Memory B cell (primary cell): ENCODE results near the gene CSF1R.

ENCODE experiments used
- ATAC-seq: fragments of 150-1000 bp; cut with Tn5 transposase; 2 replicates; pipeline ENCODE4 v1.10.0; 2021; ENCODE audit warnings: low read depth, mild to moderate bottlenecking, moderate library complexity
- DNase-seq, 2 donors: peaks; one replicate each; pipeline ENCODE4 v3.0.0; 2022; ENCODE audit warnings: low spot score in 2 of 2
- H3K27ac Mint-ChIP-seq: one replicate; pipeline ENCODE4 v1.8.0; 2022; ENCODE audit warnings: mild to moderate bottlenecking, moderate library complexity, mixed read lengths
- H3K27me3 Mint-ChIP-seq: one replicate; pipeline ENCODE4 v1.8.0; 2022; ENCODE audit warnings: mixed read lengths
- H3K36me3 Mint-ChIP-seq: one replicate; pipeline ENCODE4 v1.8.0; 2022; ENCODE audit warnings: mild to moderate bottlenecking, mixed read lengths
- H3K4me1 Mint-ChIP-seq: one replicate; pipeline ENCODE4 v1.8.0; 2022; ENCODE audit warnings: mixed read lengths
- H3K4me3 Mint-ChIP-seq: one replicate; pipeline ENCODE4 v1.8.0; 2022; ENCODE audit warnings: mild to moderate bottlenecking, moderate library complexity, mixed read lengths
- H3K9me3 Mint-ChIP-seq: one replicate; pipeline ENCODE4 v1.8.0; 2022; ENCODE audit warnings: mixed read lengths

Gene CSF1R

GRCh38 chr5:150014456-150014855 is 71.9 kb downstream of the CSF1R start:
- Mint-ChIP-seq H3K4me1 (peaks cover 4% of the 10 kb centered on the region), H3K4me3 (no peak overlapping the region), H3K27me3 (no peaks in the 10 kb centered on the region), H3K36me3 (peaks cover 57% of the 10 kb centered on the region), H3K9me3 (peaks cover 1% of the 10 kb centered on the region), H3K27ac (no peak overlapping the region)
- no peak for ATAC-seq
- DNase-seq: no peak

- no peak for DNase-seq
- Mint-ChIP-seq H3K36me3 (peaks cover 53% of the 10 kb centered on the region), H3K4me1 (peaks cover 4% of the 10 kb centered on the region), H3K27ac (no peak overlapping the region), H3K27me3 (no peaks in the 10 kb centered on the region), H3K4me3 (no peak overlapping the region), H3K9me3 (peaks cover 1% of the 10 kb centered on the region)
- ATAC-seq: no peak
These were observed 72.4 kb downstream of the CSF1R start for GRCh38 chr5:150013931-150014330.

DNA sequence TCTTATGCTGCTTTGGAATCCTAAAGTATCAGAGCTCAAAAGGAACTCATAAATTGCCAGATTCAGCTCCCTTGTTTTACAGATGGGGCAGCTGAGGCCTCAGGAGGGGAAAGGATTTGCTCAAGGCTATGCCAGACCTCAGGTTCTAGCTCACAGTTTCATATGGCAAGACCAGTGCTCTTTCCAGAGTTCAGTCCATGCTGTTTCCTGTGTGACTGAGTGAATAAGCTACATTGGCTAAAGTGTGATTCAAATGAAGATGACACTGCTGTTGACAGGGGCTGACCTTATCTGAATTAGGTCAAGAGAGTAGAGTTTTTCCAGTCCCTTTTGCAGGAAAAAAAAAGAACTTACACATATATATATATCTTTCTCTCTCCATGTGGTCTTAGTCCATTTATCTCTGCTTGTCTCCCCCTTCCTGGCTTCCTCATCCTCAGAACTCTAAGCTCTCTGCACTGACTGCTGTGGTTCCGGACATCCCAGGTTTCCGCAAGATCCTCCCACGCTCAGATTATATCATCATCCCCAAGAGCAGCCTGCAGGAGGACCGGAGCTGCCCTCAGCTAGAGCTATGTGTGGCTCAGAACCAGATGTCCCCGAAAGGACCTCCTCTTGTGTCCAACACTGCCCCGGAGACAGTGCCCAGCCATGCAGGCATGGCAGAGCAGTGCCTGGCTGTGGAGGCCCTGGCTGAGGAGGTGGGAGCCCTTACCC is 76.5 kb downstream of the CSF1R start:
- ATAC-seq (no peak), DNase-seq (no peak)
- no peaks in the 10 kb centered on the region for H3K9me3 Mint-ChIP-seq
- no peaks in the 10 kb centered on the region for H3K27me3 Mint-ChIP-seq
- H3K36me3 Mint-ChIP-seq: peaks cover 46% of the 10 kb centered on the region
- H3K4me1 Mint-ChIP-seq: peaks cover 10% of the 10 kb centered on the region
- no peak overlapping the region for H3K27ac Mint-ChIP-seq
- H3K4me3 Mint-ChIP-seq: no peak overlapping the region

GRCh38 chr5:150007050-150007449 is 79.3 kb downstream of the CSF1R start:
- DNase-seq (no peak), ATAC-seq (no peak)
- Mint-ChIP-seq H3K9me3 (no peaks in the 10 kb centered on the region), H3K36me3 (peaks cover 33% of the 10 kb centered on the region), H3K27ac (no peak overlapping the region), H3K4me3 (no peak overlapping the region), H3K4me1 (peaks cover 16% of the 10 kb centered on the region), H3K27me3 (no peaks in the 10 kb centered on the region)

DNA sequence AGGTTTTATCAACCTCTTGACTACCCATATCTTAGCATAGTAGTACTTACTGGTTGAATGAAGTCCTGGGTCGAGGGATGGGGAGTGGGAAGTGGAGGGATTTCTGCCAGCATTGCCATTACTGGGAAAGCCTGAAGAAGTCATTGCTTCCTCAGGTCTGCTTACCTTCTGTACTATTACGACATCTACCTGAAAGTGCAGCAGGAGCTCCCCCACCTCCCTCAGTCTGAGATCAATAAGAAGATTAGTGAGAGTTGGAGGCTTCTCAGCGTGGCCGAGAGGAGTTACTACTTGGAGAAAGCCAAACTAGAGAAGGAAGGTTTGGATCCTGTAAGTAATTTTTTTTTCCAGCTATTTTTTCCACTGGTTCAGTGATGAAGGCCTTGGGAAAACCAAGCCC is 80.0 kb downstream of the CSF1R start:
- Mint-ChIP-seq H3K27ac (no peak overlapping the region), H3K4me1 (peaks cover 21% of the 10 kb centered on the region), H3K9me3 (no peaks in the 10 kb centered on the region), H3K4me3 (no peak overlapping the region), H3K36me3 (peaks cover 32% of the 10 kb centered on the region), H3K27me3 (no peaks in the 10 kb centered on the region)
- ATAC-seq: no peak
- no peak for DNase-seq
